Frontal cortex (tissue), 4 donors: ENCODE measurements around the gene NDUFS2. TPM values are rescaled to one million over a fixed set of nuclear protein-coding genes. Genes with fewer than 3 reads are reported as not detected.
"Not testable (repeated sequence)": the region's sequence is repeated elsewhere in the genome, so short reads cannot be mapped to it uniquely, and the experiment has no call there.

Experiments
- DNase-seq, 2 donors: peaks; one replicate each; pipeline ENCODE4 v3.0.0; 2012; ENCODE audit warnings: low spot score in 2 of 2
- FAIRE-seq: peaks from 2 replicates; lab custom pipeline; 2012; peaks lifted over from hg19 to GRCh38; lab: Jason Lieb, UNC
- total RNA-seq: library from RNA; depleted of rRNA; stranded (reverse); fragments of >200 nt; gene quantifications from one replicate; pipeline ENCODE4 v1.2.3, GENCODE V29; 2014
- donor health status: control.
- donor health status: control.
- donor health status: control.

The NDUFS2 gene
- total RNA-seq, 1 donor from 2014 or later: 143 TPM

- DNase-seq (no peak), FAIRE-seq (no peak)
Observed at GRCh38 chr1:161216945-161217712, 15.0 kb downstream of the NDUFS2 start.

GRCh38 chr1:161217831-161218230 is 15.7 kb downstream of the NDUFS2 start:
- DNase-seq: no peak
- FAIRE-seq: no peak

GRCh38 chr1:161218301-161219077 is 16.3 kb downstream of the NDUFS2 start:
- FAIRE-seq: no peak

GRCh38 chr1:161219078-161219892 is 17.1 kb downstream of the NDUFS2 start:
- DNase-seq: no peak
- FAIRE-seq: no peak

More at GRCh38 chr1:161218301-161219077, 16.3 kb downstream of the NDUFS2 start:
- DNase-seq: no peak

GRCh38 chr1:161220002-161220401 is 17.8 kb downstream of the NDUFS2 start:
- no peak for DNase-seq
- no peak for FAIRE-seq

GRCh38 chr1:161222175-161223019 is 20.2 kb downstream of the NDUFS2 start:
- FAIRE-seq (no peak), DNase-seq (no peak)

- DNase-seq (no peak), FAIRE-seq (no peak)
Observed at GRCh38 chr1:161223805-161224694, 21.9 kb downstream of the NDUFS2 start.

- DNase-seq, FAIRE-seq: not testable (repeated sequence)
Observed at GRCh38 chr1:161224695-161225087, 22.5 kb downstream of the NDUFS2 start.

- DNase-seq: no peak
- no peak for FAIRE-seq
Observed at GRCh38 chr1:161225178-161225533, 23.0 kb downstream of the NDUFS2 start.

- peak; percentile 74 to 86 for DNase-seq
- FAIRE-seq: peak; percentile 98
Observed at GRCh38 chr1:161225534-161226319, 23.6 kb downstream of the NDUFS2 start, which contains the start of gene TOMM40L. TSS of gene TOMM40L (plus strand) at chr1:161226060. CDS start at chr1:161226490, 430 bp downstream.

GRCh38 chr1:161226320-161226711 is 24.1 kb downstream of the NDUFS2 start:
- FAIRE-seq (no peak), DNase-seq (no peak)

- DNase-seq (no peak), FAIRE-seq (no peak)
Observed at GRCh38 chr1:161226759-161227158, 24.6 kb downstream of the NDUFS2 start.

- no peak for FAIRE-seq
Observed at GRCh38 chr1:161227196-161227871, 25.2 kb downstream of the NDUFS2 start.

GRCh38 chr1:161228032-161228431 is 25.9 kb downstream of the NDUFS2 start:
- no peak for DNase-seq
- no peak for FAIRE-seq

More at GRCh38 chr1:161227196-161227871, 25.2 kb downstream of the NDUFS2 start:
- DNase-seq: peak; percentile 40 to 72

GRCh38 chr1:161229896-161230295 is 27.7 kb downstream of the NDUFS2 start:
- FAIRE-seq (no peak), DNase-seq (no peak)

GRCh38 chr1:161230762-161231161 is 28.6 kb downstream of the NDUFS2 start:
- no peak for DNase-seq
- FAIRE-seq: no peak

- DNase-seq: no peak
- FAIRE-seq: no peak
Observed at GRCh38 chr1:161233102-161233501, 30.9 kb downstream of the NDUFS2 start.
